Right lung (tissue), 5 donors: ENCODE measurements around the gene AKR1C2. TPM values are rescaled to one million over a fixed set of nuclear protein-coding genes. Genes with fewer than 3 reads are reported as not detected.
A peak's percentile ranks its signal among the peaks of the same experiment; 100 is the strongest.
"Not testable (repeated sequence)": the region's sequence is repeated elsewhere in the genome, so short reads cannot be mapped to it uniquely, and the experiment has no call there.

Source experiments
- DNase-seq, 2 donors: peaks; one replicate each; pipeline ENCODE4 v3.0.0-alpha.2; 2013
- polyA plus RNA-seq, 5 donors: library from polyadenylated mRNA; unstranded; fragments of 120-200 nt; gene quantifications; one replicate each; pipeline versions ENCODE4 v1.2.1 to v1.2.3, GENCODE V29; 2013; ENCODE audit warnings: inconsistent platforms in 1 of 5, low replicate concordance in 1 of 5; ENCODE audit not compliant: insufficient read length in 5 of 5, insufficient read depth in 1 of 5

Gene AKR1C2
- polyA plus RNA-seq, 5 donors: 3.3 to 9.5 (median 6.8) TPM

GRCh38 chr10:5030989-5031388 is 27.3 kb upstream of the AKR1C2 start:
- no peak for DNase-seq

GRCh38 chr10:5025461-5025881 is 21.8 kb upstream of the AKR1C2 start:
- not testable (repeated sequence) for DNase-seq

DNA sequence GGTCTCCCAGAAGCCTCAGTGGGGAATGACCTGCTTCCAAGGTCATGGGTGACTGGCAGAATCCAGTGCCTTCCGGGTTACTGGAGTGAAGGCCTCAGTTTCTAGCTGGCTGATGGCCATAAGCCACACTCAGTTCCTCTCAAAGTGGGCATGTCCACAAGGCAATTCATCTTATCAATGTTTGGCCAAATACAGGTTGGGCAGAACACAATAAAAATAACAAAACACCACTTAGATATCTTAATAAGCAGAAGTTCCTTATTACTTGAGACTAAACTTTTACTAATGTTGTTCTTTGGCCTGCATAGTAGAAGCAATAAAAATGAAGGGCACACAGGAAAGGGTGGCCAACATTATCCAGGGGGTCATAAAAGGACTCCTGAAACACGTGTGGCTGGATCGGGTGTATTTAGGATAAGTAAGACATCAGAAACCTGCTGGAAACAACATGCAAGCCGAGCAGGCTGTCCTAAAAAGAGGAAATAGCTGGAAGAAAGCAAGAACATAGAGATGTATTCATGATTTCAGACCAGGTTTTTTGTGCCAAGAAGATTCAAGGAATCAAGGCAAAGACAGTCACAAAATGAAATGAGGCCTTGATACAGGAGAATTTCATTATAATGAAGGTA is 19.6 kb upstream of the AKR1C2 start:
- DNase-seq: no peak

DNA sequence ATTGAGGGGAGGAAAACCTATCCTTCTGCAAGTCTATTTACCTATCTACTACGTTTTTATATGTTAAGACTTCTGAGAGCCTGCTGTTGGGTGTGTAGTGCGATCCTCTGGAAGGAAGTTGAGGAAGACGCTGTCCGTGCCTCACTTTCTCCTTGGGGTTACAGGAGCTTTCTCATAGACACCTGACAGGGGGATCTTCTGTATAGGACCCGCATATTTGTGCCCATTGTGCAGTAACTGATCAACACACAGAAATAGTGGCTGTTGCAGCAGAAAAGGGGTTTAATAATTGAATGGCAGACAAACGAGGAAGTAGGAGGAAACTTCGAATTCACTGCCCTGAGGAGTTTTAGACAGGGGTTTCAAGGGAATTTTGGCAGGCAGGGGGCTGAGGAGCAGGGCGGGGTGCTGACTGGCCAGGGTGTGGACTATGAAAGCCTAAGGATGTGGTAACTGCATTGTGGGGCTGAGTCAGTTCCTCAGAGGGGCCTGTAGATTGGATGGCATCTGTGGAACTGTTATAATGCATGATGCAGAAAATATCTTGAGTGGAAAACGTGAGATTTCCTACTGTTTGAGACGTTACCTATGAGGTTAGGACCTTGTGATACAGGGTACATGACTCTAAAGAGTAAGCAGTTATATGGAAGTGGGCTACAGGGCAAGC is 18.1 kb upstream of the AKR1C2 start:
- not testable (repeated sequence) for DNase-seq

DNA sequence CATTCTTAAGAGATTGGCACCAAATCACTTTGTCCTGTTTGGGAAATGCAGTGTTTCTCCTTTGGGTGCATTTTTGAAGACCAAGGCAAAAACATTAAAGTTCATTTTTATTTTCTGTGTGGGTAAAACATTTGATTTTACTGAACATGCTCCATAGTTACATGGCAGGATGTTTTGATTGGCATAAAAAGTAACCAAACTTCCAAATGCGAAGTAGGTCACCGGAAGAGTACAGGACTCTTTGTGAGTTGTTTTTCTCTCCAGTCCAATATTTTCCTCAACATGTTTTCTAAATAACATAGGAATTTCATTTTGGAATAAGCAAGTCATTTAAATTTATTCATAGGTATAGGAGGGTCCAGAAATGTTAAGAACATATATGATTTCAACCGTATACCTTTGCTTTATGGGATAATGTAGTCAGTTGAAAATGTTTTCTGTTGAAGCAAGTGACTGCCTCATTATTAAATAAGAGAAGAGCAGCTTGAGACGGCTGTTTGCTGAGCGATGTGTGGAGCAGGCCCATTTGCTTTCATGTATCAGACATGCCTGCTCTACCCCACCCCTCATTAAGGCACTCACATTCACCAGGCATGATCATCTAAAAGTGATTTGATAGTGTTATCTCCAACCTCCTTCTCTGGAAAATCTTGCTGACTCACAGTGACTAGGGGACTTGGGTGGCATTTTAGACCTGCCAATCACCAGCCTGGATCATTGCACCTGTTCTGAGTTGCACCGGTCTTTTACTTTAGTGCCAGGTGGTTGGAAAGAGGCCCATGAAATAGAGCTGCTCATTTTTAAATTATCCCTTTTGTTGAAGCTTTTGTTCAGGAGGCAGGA is 16.3 kb upstream of the AKR1C2 start:
- not testable (repeated sequence) for DNase-seq

GRCh38 chr10:5018671-5019277 is 15.1 kb upstream of the AKR1C2 start:
- DNase-seq: not testable (repeated sequence)

DNA sequence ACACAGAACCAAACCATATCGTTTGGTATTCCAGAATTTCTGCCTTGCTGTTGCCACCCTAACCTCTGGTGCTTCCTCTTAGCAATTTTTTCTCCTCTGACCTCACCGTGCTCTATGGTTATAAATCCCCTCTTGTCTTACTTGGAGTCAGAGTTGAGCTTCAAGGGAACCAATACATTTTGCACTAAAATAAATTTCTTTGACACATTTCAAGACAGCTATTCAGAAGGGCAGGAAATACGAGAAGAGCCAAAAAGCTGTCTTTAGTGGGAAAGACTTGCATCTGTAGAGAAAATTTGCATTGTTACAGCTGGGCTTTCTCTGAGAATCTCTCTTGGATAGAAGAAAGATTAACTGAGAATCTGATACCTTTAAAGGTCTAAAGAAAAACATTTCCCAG is 14.5 kb upstream of the AKR1C2 start:
- DNase-seq: peak; percentile 14 to 28

- DNase-seq: no peak
These were observed 11.3 kb upstream of the AKR1C2 start for GRCh38 chr10:5014936-5015335.

DNA sequence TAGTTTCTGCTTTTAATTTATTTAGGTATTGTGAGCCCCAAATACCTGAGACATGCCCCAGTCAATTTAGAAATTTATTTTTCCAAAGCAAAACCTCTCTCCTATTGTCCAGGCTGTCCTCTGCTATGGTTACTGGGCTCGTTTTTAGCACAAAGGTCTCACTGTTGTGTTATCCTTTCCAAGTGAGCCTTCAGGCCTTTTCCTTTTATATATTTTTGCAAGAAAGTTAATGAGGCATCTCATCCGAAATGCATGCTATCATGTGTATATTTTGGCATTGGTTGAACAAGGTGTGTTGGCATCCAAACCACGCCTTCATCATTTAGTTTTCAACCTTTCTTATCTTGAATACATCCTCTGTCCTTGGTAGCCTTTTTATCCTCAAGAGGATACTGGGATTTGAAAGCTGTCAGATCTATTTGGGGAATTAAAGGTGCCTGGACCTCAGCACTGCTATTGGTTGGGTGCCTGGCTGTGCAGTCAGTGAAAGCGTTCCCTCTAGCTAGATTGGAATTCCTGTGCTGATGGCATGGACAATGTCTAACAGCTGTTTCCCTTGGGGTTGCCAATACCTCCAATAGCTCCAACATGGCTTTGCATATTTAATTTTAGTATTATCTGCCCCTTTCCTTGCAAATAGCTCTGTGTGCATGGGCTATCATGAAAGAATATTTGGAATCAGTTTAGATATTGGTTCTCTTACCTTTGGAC is 10.7 kb upstream of the AKR1C2 start:
- not testable (repeated sequence) for DNase-seq

DNA sequence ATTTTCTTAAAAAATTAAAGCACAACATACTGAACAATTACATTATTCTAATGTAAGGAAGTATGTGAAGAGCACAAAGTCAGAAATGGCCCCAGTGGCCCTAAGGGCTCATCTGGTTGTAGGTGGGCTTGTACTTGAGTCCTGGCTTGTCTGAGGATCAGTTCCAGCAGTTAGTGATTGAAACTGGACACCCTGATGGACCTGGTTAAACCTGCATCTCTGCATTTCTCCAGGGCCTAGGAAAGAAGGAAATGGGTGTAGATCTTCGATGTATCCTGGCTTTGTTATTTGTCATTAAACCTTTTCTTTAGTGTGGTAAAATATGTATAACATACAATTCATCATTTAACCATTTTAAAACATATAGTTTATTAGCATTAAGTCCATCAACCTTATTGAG is 9.7 kb upstream of the AKR1C2 start:
- no peak for DNase-seq

DNA sequence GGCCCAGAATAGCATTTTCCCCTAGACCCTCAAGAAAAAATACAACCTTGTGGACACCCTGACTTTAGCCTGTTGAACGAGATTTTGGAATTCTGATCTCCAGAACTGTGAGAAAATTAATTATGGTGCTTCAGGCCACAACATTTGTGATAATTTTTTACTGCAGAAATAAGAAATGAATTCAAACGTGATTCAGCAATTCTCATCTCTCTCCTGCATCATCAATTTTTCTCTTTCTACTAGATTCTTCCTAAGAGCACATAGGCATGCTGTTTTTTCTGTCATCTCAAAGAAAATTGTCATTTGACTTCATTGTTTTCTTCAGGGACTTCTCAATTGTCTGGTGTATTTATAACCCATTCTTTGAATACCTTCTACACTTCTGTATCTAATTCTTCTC is 8.9 kb upstream of the AKR1C2 start:
- no peak for DNase-seq

DNA sequence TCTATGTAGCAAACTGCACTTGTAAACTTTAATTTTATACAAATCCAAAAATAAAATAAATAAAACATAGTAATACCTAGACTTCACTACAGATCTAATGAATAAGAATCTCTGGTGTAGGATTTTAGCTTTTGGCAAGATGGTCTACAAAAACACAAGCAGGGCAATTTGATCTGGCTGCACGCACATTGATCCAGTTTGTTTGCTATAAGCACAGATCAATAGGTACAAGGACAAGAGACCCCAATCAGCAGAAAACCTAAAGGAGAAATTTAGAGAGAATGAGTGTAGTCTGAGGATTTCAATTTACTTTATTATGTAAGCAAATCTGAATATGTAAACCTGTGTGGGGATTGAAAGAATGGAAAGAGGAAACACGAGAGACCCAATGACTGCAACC is 7.7 kb upstream of the AKR1C2 start:
- DNase-seq: not testable (repeated sequence)

GRCh38 chr10:5010043-5010442 is 6.4 kb upstream of the AKR1C2 start:
- DNase-seq: not testable (repeated sequence)

- not testable (repeated sequence) for DNase-seq
These were observed 5.3 kb upstream of the AKR1C2 start for GRCh38 chr10:5008857-5009548.

- DNase-seq: not testable (repeated sequence)
These were observed 844 bp upstream of the AKR1C2 start for GRCh38 chr10:5004501-5004900.

GRCh38 chr10:5004030-5004385 is 351 bp upstream of the AKR1C2 start:
- not testable (repeated sequence) for DNase-seq

DNA sequence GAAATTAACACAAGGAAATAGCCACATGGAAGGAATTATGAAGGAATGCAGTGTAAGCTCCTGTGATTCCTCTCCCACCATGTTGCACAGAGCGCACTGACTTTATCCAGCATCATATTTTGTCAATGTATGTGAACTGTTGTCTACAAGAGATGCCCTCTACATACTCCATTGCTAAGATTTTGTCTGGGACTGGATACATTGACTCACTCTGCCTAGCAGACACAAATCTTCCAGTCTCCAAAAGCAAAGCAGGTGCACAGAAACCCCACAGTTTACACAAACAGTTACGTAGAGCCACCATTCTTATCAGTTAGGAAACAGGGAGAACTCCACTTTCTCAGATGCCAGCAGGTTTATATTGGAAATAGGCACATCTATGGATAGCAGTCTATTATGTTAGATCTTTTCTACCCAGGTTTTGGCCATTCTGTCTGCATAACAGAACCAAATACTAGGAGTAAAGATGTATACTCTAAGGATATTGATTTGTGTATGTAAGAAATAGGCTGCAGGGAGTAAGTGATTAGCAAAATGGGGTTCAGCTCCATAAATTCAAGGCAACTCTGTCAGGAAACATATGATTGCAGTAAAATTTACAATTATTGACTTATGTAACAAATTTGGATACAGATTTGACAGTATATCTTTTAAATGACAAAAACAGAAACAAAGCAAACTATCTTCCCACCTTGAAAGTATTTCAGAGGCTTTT is 1.5 kb downstream of the AKR1C2 start:
- DNase-seq: no peak

DNA sequence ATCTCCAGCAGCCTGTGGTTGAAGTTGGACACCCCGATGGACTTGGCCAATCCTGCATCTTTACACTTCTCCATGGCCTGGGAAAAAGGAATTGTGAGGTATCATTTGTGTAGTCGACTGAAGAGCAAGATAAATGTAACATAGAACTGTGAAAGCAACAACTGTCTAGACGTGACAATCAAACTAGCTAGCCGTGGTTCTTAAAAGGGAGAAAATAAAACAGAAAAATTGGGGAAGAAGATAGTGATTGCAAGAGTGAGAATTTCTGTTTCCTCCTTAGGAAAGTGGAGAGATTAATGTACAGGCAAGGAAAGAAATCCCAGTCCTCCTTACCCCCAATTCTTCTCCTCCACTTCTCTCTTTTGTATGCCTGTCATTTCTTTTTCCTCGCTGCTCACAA is 5.0 kb downstream of the AKR1C2 start:
- no peak for DNase-seq

DNA sequence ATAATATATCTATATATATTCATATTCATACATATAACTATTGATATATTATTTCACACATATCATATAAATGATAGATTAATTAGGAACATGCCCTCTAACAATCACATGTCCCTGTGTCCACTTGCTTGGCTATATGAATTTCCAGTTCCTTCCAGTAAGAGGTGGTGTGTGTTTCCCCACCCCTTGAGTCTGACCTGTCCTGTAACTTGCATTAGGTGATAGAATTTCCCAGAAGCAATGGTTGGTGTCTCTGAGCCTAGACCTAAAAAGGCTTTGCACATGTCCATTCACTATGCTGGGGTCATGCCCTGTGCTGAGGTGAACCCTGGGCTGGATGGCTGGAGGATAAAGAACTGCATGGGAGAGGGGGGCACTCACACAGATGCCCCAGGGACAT is 9.4 kb downstream of the AKR1C2 start:
- not testable (repeated sequence) for DNase-seq

GRCh38 chr10:4992564-4992963 is 11.1 kb downstream of the AKR1C2 start:
- DNase-seq: not testable (repeated sequence)
